K562 (cell line): ENCODE measurements around the gene ACP5. TPM values are rescaled to one million over a fixed set of nuclear protein-coding genes. Genes with fewer than 3 reads are reported as not detected.

Experiments
- ATF6 ChIP-seq: sonication (generic); formaldehyde crosslinking; IDR thresholded peaks from 2 replicates; pipeline ENCODE4 v1.4.0; 2020; ENCODE audit warnings: mild to moderate bottlenecking, missing genetic modification reagents
- BMI1 ChIP-seq: fragments of 150-350 bp; IDR thresholded peaks from 2 replicates; pipeline ENCODE4 v1.6.1; 2014; ENCODE audit warnings: low read length
- EP400 ChIP-seq: fragments of 450-650 bp; IDR thresholded peaks from 2 replicates; pipeline ENCODE4 v1.6.1; 2017; ENCODE audit warnings: antibody characterized with exemption, mild to moderate bottlenecking, moderate library complexity
- GTF3C2 ChIP-seq: IDR thresholded peaks from 3 replicates; pipeline ENCODE4 v1.6.1; 2011; ENCODE audit warnings: borderline replicate concordance, mild to moderate bottlenecking, moderate library complexity; ENCODE audit not compliant: insufficient read length; ENCODE audit errors: extremely low read depth
- HNRNPLL ChIP-seq: fragments of 200-400 bp; formaldehyde crosslinking; IDR thresholded peaks from 2 replicates; pipeline ENCODE4 v1.6.1; 2017; ENCODE audit warnings: low read length, low read depth, mild to moderate bottlenecking; ENCODE audit not compliant: poor library complexity, severe bottlenecking
- ID3 ChIP-seq, 2 experiments: fragments of 250-450 bp in 1 of 2; fragments of 450-650 bp in 1 of 2; sonication (Bioruptor Pico) in 1 of 2; IDR thresholded peaks; 2 replicates each; pipeline versions ENCODE4 v1.6.1 to v1.8.0; 2016 to 2021; ENCODE audit warnings: mild to moderate bottlenecking in 2 of 2, moderate library complexity in 2 of 2, missing compliant biosample characterization in 1 of 2, missing genetic modification characterization in 1 of 2
- MBD2 ChIP-seq: sonication (generic); IDR thresholded peaks from 2 replicates; pipeline ENCODE4 v1.6.1; 2016; ENCODE audit warnings: low read depth, borderline replicate concordance
- NFRKB ChIP-seq: fragments of 450-650 bp; IDR thresholded peaks from 2 replicates; pipeline ENCODE4 v1.6.1; 2016; ENCODE audit warnings: low read depth
- NR2F6 ChIP-seq: fragments of 450-650 bp; formaldehyde crosslinking; IDR thresholded peaks from 2 replicates; pipeline ENCODE4 v1.4.0; 2020; ENCODE audit warnings: mild to moderate bottlenecking
- SMAD4 ChIP-seq: fragments of 250-450 bp; sonication (Bioruptor Pico); conservative IDR thresholded peaks from 2 replicates; pipeline ENCODE4 v1.8.0; 2021; ENCODE audit warnings: inconsistent platforms, mild to moderate bottlenecking, moderate library complexity
- TCFL5 ChIP-seq: fragments of 250-450 bp; sonication (Bioruptor Pico); conservative IDR thresholded peaks from 2 replicates; pipeline ENCODE4 v1.6.1; 2021; ENCODE audit warnings: mild to moderate bottlenecking, moderate library complexity, matching md5 sums
- WHSC1 ChIP-seq: IDR thresholded peaks from one replicate; pipeline ENCODE4 v1.6.1; 2012; ENCODE audit warnings: low read length, control low read depth, inconsistent platforms
- YY1 ChIP-seq, 3 experiments: IDR thresholded peaks; 2 replicates each; pipeline ENCODE4 v1.6.1; 2011; ENCODE audit warnings: low read length in 2 of 3, mild to moderate bottlenecking in 2 of 3, moderate library complexity in 2 of 3, borderline replicate concordance in 1 of 3, control low read depth in 1 of 3, low read depth in 1 of 3; ENCODE audit not compliant: insufficient read depth in 3 of 3, insufficient replicate concordance in 2 of 3, control insufficient read depth in 1 of 3, insufficient read length in 1 of 3; ENCODE audit errors: extremely low read depth in 1 of 3
- ZBED1 ChIP-seq: IDR thresholded peaks from 2 replicates; pipeline ENCODE4 v1.6.1; 2014
- ZNF12 ChIP-seq: sonication (generic); formaldehyde crosslinking; IDR thresholded peaks from 2 replicates; pipeline ENCODE4 v1.4.0; 2020; ENCODE audit warnings: mild to moderate bottlenecking, missing genetic modification reagents
- ZNF778 ChIP-seq: fragments of 450-650 bp; formaldehyde crosslinking; IDR thresholded peaks from 2 replicates; pipeline ENCODE4 v1.4.0; 2020; ENCODE audit warnings: mild to moderate bottlenecking, moderate library complexity
- ZSCAN29 ChIP-seq: fragments of 450-650 bp; IDR thresholded peaks from 2 replicates; pipeline ENCODE4 v1.6.1; 2017
- polyA plus RNA-seq, 8 experiments: library from polyadenylated mRNA; depleted of rRNA in 4 of 8; stranded (reverse) in 5 of 8; unstranded in 3 of 8; fragments of >200 nt; fragmentation: Nextera tagmentation in 2 of 8; fragmentation: Illumina TruSeq in 1 of 8; extraction: Ambion mirVana in 2 of 8; extraction: Trizol in 1 of 8; gene quantifications; 2 replicates each; pipeline versions ENCODE4 v1.2.1 to v1.2.3, GENCODE V29; 2011 to 2014; ENCODE audit warnings: inconsistent platforms in 1 of 8, missing spikeins in 1 of 8
- total RNA-seq, 7 experiments: library from RNA; depleted of rRNA in 6 of 7; stranded (reverse); fragments of >200 nt in 6 of 7; fragmentation: Illumina TruSeq in 2 of 7; extraction: Trizol in 2 of 7; gene quantifications; 2 replicates each; pipeline versions ENCODE4 v1.2.1 to v1.2.3, GENCODE V29; 2011 to 2021; ENCODE audit warnings: low replicate concordance in 1 of 7
- TF ChIP-seq, protein P1 (sequence below): fragments of 250-450 bp; sonication (Bioruptor Pico); IDR thresholded peaks from 2 replicates; pipeline ENCODE4 v1.6.1; 2021; ENCODE audit warnings: mild to moderate bottlenecking

ACP5 gene
- total and polyA plus RNA-seq, 9 of the 15 experiments (the other 6 are each of a cell fraction or from before 2014, with no cell fraction given) = 0.06 to 1.1 (median 0.31) TPM; not detected in 1

DNA sequence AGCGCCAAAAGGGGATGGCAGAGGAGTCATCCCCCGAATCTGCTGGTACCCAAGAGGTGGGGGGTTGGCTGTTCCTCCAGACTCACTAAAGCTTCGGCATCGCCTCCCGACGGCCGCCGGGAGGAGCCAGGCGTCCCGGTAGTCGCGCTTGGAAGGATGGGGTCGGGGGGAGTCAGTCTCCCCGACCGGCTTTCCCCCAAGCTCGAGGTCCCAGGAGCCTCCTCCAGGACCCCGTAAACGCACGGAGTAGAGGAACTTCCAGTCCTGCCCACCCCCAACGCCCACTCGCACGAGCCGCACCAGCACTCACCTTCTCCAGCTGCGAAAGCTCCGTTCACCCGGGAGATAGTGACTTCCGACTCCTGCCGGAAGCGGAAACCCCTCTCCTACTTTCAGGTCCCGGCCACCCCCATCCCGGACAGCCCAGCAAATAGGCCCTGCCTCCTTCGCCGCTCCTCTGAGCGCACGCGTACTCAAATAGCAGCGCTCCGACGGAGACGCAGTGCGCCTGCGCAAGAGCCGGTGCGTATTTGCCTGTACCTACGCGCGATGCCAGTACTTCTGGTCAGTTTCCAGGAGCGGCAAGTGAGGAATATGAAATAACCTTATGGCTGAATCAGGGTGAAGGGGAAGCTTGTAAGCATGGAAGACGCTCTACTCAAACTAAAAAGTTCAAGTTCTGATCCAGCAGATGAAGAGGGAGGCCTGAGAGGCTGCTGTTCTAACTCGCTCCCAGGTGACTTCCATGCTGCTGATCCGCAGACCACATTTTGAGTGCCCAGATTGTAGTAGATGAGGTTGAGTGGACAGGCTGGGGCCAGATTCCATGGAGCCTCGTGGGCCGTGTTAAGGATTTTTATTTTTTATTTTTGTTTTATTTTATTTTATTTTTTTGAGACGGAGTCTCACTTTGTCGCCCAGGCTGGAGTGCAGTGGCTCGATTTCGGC, 18.3 kb downstream of the ACP5 start, which contains the start of gene ELOF1 (continued):
- TF ChIP-seq SMAD4 (CRISPR knock-in tag) (no peak; the same call in 1 of the 2 replicates), ZBED1 (no peak), GTF3C2 (no peak), TCFL5 (CRISPR knock-in tag) (no peak), BMI1 (no peak; the same call in 1 of the 2 replicates), YY1 (IDR thresholded peaks at IDR 0.05; ENCODE audit: borderline replicate concordance in 1 of 3, control insufficient read depth in 1 of 3, extremely low read depth in 1 of 3, insufficient read depth in 3 of 3, insufficient read length in 1 of 3, insufficient replicate concordance in 2 of 3, low read depth in 1 of 3, low read length in 2 of 3) (no peak), WHSC1 (no peak), ZNF12 (CRISPR knock-in tag) (no peak), ATF6 (CRISPR knock-in tag) (no peak), ZNF778 (CRISPR knock-in tag) (no peak), NFRKB (peak; percentile 60), HNRNPLL (peak; percentile 96), EP400 (peak; percentile 60; the same call in 1 of the 2 replicates), ZSCAN29 (no peak), ID3 (CRISPR knock-in tag; IDR thresholded peaks at IDR 0.05) (no peak), ID3 (tag; IDR thresholded peaks at IDR 0.05) (0 out of 2 replicates have a peak, but pooled peaks have one; percentile 33), NR2F6 (no peak), MBD2 (no peak)
- TF ChIP-seq, protein P1, sequence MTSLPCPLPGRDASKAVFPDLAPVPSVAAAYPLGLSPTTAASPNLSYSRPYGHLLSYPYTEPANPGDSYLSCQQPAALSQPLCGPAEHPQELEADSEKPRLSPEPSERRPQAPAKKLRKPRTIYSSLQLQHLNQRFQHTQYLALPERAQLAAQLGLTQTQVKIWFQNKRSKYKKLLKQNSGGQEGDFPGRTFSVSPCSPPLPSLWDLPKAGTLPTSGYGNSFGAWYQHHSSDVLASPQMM = no peak
